ENCODE results near the gene PLEKHA7.
A peak's percentile ranks its signal among the peaks of the same experiment; 100 is the strongest.

PLEKHA7 gene

GRCh38 chr11:16763746-16764145, 250.5 kb downstream of the PLEKHA7 start:
- DNase-seq: no peak

- DNase-seq: no peak
Observed at GRCh38 chr11:16759857-16760508, 254.2 kb downstream of the PLEKHA7 start.

GRCh38 chr11:16758382-16759024, 255.7 kb downstream of the PLEKHA7 start:
- DNase-seq: no peak

GRCh38 chr11:16750417-16750816, 263.8 kb downstream of the PLEKHA7 start:
- peak; percentile 4 to 66 for DNase-seq

GRCh38 chr11:16749666-16750065, 264.5 kb downstream of the PLEKHA7 start:
- no peak for DNase-seq

- DNase-seq: no peak
Observed at GRCh38 chr11:16749092-16749491, 265.1 kb downstream of the PLEKHA7 start.

- DNase-seq: no peak
Observed at GRCh38 chr11:16745950-16746605, 268.1 kb downstream of the PLEKHA7 start.

GRCh38 chr11:16744128-16744725, 270.0 kb downstream of the PLEKHA7 start:
- DNase-seq: no peak

- no peak for DNase-seq
Observed at GRCh38 chr11:16743478-16743877, 270.7 kb downstream of the PLEKHA7 start.

GRCh38 chr11:16741473-16741872, 272.7 kb downstream of the PLEKHA7 start:
- DNase-seq: no peak

- peak in 1 of 2 experiments; percentile 23 for DNase-seq
Observed at GRCh38 chr11:16738947-16739815, 275.0 kb downstream of the PLEKHA7 start.

- DNase-seq: peak; percentile 92 to 96
Observed at GRCh38 chr11:16738193-16738946, 275.8 kb downstream of the PLEKHA7 start, which contains the start of gene C11orf58. Gene C11orf58 (plus strand): TSS chr11:16738647. CDS start chr11:16738779, 132 bp downstream.

GRCh38 chr11:16737818-16738192, 276.4 kb downstream of the PLEKHA7 start:
- DNase-seq: peak; percentile 25 to 36
